K562 (cell line): ENCODE measurements around the gene SYT7. TPM values are rescaled to one million over a fixed set of nuclear protein-coding genes. Genes with fewer than 3 reads are reported as not detected.

Source experiments
- BRD4 ChIP-seq: fragments of 200-600 bp; sonication (generic); IDR thresholded peaks from 2 replicates; pipeline ENCODE4 v1.6.1; 2017; ENCODE audit warnings: inconsistent platforms
- CXXC5 ChIP-seq: fragments of 250-450 bp; sonication (Bioruptor Pico); IDR thresholded peaks from 2 replicates; pipeline ENCODE4 v1.8.0; 2022; ENCODE audit warnings: inconsistent platforms, mild to moderate bottlenecking, moderate library complexity
- ETV1 ChIP-seq: fragments of 450-650 bp; conservative IDR thresholded peaks from 2 replicates; pipeline ENCODE4 v1.6.1; 2016; ENCODE audit warnings: missing genetic modification characterization, control low read depth, low read depth, missing compliant biosample characterization
- HNRNPL ChIP-seq: fragments of 200-400 bp; formaldehyde crosslinking; IDR thresholded peaks from 2 replicates; pipeline ENCODE4 v1.6.1; 2017; ENCODE audit warnings: low read depth, mild to moderate bottlenecking, low read length
- KAT8 ChIP-seq: fragments of 450-650 bp; IDR thresholded peaks from 2 replicates; pipeline ENCODE4 v1.6.1; 2016; ENCODE audit warnings: low read depth, mild to moderate bottlenecking
- MED1 ChIP-seq: sonication (generic); formaldehyde crosslinking; IDR thresholded peaks from 2 replicates; pipeline ENCODE4 v1.8.1; 2023; ENCODE audit warnings: missing genetic modification reagents, borderline replicate concordance
- NFATC3 ChIP-seq: fragments of 450-650 bp; IDR thresholded peaks from 2 replicates; pipeline ENCODE4 v1.6.1; 2017; ENCODE audit warnings: mild to moderate bottlenecking
- NFE2 ChIP-seq: IDR thresholded peaks from 2 replicates; pipeline ENCODE4 v1.6.1; 2014; ENCODE audit warnings: antibody characterized with exemption, low read depth
- NONO ChIP-seq, 2 experiments: fragments of 200-400 bp in 1 of 2; fragments of 450-650 bp in 1 of 2; formaldehyde crosslinking in 1 of 2; IDR thresholded peaks; 2 replicates each; pipeline ENCODE4 v1.6.1; 2017; ENCODE audit warnings: low read depth in 2 of 2, mild to moderate bottlenecking in 2 of 2, moderate library complexity in 2 of 2, low read length in 1 of 2
- NR2C2 ChIP-seq, 2 experiments: fragments of 200-800 bp in 1 of 2; sonication (Bioruptor generic) in 1 of 2; sonication (generic) in 1 of 2; formaldehyde crosslinking in 1 of 2; IDR thresholded peaks; 2 replicates each; pipeline versions ENCODE4 v1.6.1 to v1.8.0; 2016 to 2022; ENCODE audit warnings: mild to moderate bottlenecking in 1 of 2, missing compliant biosample characterization in 1 of 2, missing genetic modification characterization in 1 of 2, missing genetic modification reagents in 1 of 2
- NRF1 ChIP-seq, 2 experiments: fragments of 450-650 bp; IDR thresholded peaks in 1 of 2; conservative IDR thresholded peaks in 1 of 2; 2 replicates each; pipeline ENCODE4 v1.6.1; 2014; ENCODE audit warnings: mild to moderate bottlenecking in 2 of 2
- NUFIP1 ChIP-seq: fragments of 450-650 bp; IDR thresholded peaks from 2 replicates; pipeline ENCODE4 v1.6.1; 2018; ENCODE audit not compliant: partially characterized antibody
- TEAD1 ChIP-seq, 2 experiments: fragments of 450-650 bp in 1 of 2; sonication (generic) in 1 of 2; formaldehyde crosslinking; IDR thresholded peaks; 2 replicates each; pipeline versions ENCODE4 v1.4.0 to v1.8.0; 2020 to 2022; ENCODE audit warnings: mild to moderate bottlenecking in 2 of 2, missing genetic modification reagents in 1 of 2
- ZNF512 ChIP-seq: IDR thresholded peaks from 2 replicates; pipeline ENCODE4 v1.6.1; 2016; ENCODE audit warnings: missing genetic modification characterization, missing compliant biosample characterization
- ZNF609 ChIP-seq: sonication (generic); formaldehyde crosslinking; IDR thresholded peaks from 2 replicates; pipeline ENCODE4 v1.8.1; 2023; ENCODE audit warnings: missing genetic modification reagents, mild to moderate bottlenecking, borderline replicate concordance
- ZNF696 ChIP-seq: fragments of 250-450 bp; sonication (Bioruptor Pico); conservative IDR thresholded peaks from 2 replicates; pipeline ENCODE4 v1.4.0; 2020; ENCODE audit warnings: mild to moderate bottlenecking, moderate library complexity
- polyA plus RNA-seq, 8 experiments: library from polyadenylated mRNA; depleted of rRNA in 4 of 8; stranded (reverse) in 5 of 8; unstranded in 3 of 8; fragments of >200 nt; fragmentation: Nextera tagmentation in 2 of 8; fragmentation: Illumina TruSeq in 1 of 8; extraction: Ambion mirVana in 2 of 8; extraction: Trizol in 1 of 8; gene quantifications; 2 replicates each; pipeline versions ENCODE4 v1.2.1 to v1.2.3, GENCODE V29; 2011 to 2014; ENCODE audit warnings: inconsistent platforms in 1 of 8, missing spikeins in 1 of 8
- total RNA-seq, 7 experiments: library from RNA; depleted of rRNA in 6 of 7; stranded (reverse); fragments of >200 nt in 6 of 7; fragmentation: Illumina TruSeq in 2 of 7; extraction: Trizol in 2 of 7; gene quantifications; 2 replicates each; pipeline versions ENCODE4 v1.2.1 to v1.2.3, GENCODE V29; 2011 to 2021; ENCODE audit warnings: low replicate concordance in 1 of 7
- TF ChIP-seq, protein P1 (sequence below): fragments of 250-450 bp; sonication (Bioruptor Pico); IDR thresholded peaks from 2 replicates; pipeline ENCODE4 v1.9.0; 2021; ENCODE audit warnings: mild to moderate bottlenecking

Gene SYT7
- total and polyA plus RNA-seq, 9 of the 15 experiments (the other 6 are each of a cell fraction or from before 2014, with no cell fraction given): 0.01 to 0.51 (median 0.16) TPM; not detected in 1

GRCh38 chr11:61581030-61581928, at the start of gene SYT7 (continued):
- peak in 1 of 2 experiments; percentile 73; a peak in 2 of 4 replicates for TF ChIP-seq TEAD1 (CRISPR knock-in tag; IDR thresholded peaks at IDR 0.05)
- no peak for TF ChIP-seq NFATC3
- peak; percentile 91 for TF ChIP-seq HNRNPL
- no peak for TF ChIP-seq KAT8
- 0 out of 2 replicates have a peak, but pooled peaks have one; percentile 8 for TF ChIP-seq NFE2
- TF ChIP-seq, protein P1, sequence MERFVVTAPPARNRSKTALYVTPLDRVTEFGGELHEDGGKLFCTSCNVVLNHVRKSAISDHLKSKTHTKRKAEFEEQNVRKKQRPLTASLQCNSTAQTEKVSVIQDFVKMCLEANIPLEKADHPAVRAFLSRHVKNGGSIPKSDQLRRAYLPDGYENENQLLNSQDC (CRISPR knock-in tag): peak; percentile 61; the same call in 1 of the 2 replicates
- no peak for TF ChIP-seq ZNF609 (CRISPR knock-in tag)
- 0 out of 2 replicates have a peak, but pooled peaks have one; percentile 27 for TF ChIP-seq NR2C2 (CRISPR knock-in tag; IDR thresholded peaks at IDR 0.05)
- TF ChIP-seq NR2C2 (tag; IDR thresholded peaks at IDR 0.05): no peak
- TF ChIP-seq MED1 (CRISPR knock-in tag): no peak
- no peak for TF ChIP-seq ZNF512 (tag)
- no peak for TF ChIP-seq ZNF696 (CRISPR knock-in tag)
- no peak for TF ChIP-seq ETV1
- no peak for TF ChIP-seq NRF1 (conservative IDR thresholded peaks at IDR 0.05 in 1 of 2, IDR thresholded peaks at IDR 0.05 in 1 of 2)
- TF ChIP-seq CXXC5 (CRISPR knock-in tag): peak; percentile 93
- TF ChIP-seq NUFIP1: peak; percentile 98
- no peak for TF ChIP-seq BRD4
- peak in 1 of 2 experiments; percentile 86; a peak in 2 of 4 replicates for TF ChIP-seq NONO (IDR thresholded peaks at IDR 0.05; ENCODE audit: low read depth in 2 of 2, low read length in 1 of 2)
